Measurements from ENCODE around the gene RPE65.
"Not testable (repeated sequence)": the region's sequence is repeated elsewhere in the genome, so short reads cannot be mapped to it uniquely, and the experiment has no call there.

Gene RPE65

DNA sequence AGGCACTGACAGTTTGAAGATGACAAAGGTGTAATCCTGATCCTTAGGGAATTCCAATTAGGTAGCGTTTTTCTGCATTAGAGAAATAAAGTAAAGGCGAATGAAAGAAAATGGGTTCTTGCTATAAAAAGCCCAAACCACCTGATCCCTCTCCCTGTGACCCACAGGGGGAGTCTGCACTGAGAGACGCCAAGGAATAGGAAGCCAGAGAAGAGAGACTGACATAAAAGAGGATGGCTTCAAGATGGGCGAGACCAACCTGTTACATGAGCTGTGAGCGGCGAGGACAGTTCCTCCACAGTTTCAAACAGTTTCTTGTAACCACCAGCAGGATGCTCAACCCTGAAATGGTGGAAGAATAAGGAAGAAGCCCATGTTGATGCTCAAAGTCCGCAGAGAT lies 1.4 kb downstream of the RPE65 start:
- DNase-seq, result no peak

DNA sequence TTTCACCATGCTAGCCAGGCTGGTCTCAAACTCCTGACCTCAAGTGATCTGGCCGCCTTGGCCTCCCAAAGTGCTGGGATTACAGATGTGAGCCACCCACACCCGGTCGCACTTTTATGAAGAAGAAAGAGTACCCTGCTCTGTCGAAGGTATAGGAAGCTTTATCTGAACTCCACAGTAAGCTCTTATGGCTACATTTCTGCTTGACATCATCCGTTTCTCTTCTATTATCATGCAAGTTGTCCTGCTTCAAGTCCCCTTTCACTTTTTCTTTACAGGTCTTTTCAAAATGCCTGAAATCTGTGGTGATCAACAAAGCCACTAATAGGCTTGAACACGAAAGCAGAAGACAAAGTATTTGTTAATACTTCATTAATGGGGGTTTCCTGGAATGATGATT lies 4.0 kb downstream of the RPE65 start:
- DNase-seq, result no peak

DNA sequence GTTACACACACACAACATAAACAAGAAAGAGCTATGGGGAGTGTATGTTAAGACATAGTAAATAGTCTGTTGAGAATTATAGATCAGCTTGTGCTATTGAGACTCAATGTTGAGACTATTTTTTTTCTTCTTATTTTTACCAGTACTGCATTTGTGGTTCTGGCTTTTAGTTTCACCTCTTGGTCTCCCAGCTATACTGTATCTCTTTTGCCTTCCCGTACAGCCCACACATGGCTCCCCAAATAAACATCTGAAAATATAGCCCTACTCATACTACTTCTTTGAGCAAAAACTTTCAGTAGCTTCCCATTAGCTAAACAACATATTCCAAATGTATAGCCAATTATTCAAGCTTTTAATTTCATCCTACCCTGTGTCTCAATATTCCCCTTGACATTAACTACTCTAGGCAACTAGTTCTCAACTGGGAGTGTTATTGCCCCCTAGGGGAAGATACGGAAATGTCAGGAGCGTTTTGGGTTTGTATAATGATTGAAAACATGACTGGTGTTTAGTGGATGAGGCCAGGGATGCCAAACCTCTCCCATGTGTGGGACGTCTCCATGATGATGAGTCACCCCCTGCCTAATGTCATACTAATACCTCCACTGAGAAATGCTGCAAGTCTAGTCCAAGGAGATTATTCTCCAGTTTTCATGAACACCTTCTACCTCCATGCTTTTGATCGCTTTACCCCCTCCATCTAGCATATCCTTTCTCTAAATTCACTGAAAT lies 6.8 kb downstream of the RPE65 start:
- DNase-seq, result peak; percentile 66

DNA sequence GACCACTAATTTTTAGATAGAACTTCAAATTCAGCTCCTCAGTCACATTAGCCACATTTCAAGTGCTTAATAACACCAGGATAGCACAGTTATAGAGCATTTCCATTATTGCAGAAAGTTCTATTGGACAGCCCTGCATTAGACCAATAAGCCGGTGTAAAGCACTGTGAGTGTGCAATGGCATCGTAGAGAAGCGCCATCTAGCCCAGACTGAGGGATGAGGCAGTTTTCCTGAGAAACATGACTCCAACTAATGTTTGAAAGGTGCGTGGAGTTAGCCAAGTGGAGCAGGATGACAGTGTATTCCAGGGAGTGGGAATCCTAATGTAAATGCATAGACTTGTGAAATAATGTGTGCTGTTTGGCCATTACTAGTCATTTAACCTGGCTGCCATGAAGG lies 7.7 kb downstream of the RPE65 start:
- no peak for DNase-seq

DNA sequence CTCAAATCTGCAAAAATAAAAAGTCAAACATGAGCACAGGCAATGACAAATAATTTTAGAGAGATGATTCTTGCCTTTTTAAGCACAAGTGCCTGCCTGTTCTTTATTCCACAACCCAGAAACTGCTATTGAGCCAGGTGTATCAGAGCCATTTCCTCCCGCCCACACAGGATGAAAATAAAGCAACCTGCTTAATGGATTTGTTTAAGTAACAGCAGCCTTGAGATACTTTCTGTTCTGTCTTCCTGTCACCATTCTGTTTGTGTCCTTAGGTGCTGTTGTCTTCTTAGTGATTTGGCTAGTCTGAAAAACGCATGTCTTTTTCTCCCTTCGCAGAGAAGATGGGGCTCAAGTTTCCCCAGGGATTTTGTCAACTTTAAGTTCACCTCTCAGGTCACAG lies 11.4 kb downstream of the RPE65 start:
- DNase-seq, result no peak

DNA sequence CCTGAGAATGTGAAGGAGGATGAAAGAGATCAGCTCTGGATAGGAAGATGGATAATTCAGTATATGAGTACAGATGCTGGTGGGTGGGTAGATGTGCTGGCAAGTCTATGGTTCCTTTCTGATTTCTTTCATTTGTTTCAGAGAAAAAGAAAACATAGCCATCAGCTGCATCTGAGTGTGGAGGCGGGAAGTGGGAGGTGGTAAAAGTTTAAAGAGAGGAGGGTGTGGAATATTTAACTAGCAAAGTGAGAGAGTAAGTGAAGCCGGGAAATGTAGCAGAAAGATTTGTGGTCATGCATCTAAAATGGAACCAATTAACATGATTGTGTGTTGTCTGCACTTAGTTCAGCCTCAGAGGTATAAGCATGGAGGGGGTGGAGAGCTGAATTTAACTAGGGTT lies 16.4 kb downstream of the RPE65 start:
- no peak for DNase-seq

DNA sequence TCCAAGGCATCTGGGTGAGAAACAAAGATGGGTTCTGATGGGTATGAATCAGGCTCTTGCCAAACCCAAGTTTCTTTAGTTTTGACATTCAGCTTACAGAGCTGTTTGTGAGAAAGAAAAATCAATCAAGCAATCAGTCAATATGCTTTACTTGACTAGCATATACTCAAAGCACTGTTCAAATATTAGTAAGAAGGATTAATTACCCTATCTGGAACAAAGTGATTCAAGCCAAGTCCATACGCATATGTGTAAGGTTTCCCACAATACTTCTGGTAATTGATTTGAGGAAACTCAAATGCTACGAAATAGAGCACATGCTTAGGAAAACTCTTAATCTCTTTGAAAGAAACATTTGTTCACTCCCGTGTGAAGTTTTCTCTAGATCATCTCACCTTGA lies 18.7 kb downstream of the RPE65 start:
- DNase-seq, result no peak

DNA sequence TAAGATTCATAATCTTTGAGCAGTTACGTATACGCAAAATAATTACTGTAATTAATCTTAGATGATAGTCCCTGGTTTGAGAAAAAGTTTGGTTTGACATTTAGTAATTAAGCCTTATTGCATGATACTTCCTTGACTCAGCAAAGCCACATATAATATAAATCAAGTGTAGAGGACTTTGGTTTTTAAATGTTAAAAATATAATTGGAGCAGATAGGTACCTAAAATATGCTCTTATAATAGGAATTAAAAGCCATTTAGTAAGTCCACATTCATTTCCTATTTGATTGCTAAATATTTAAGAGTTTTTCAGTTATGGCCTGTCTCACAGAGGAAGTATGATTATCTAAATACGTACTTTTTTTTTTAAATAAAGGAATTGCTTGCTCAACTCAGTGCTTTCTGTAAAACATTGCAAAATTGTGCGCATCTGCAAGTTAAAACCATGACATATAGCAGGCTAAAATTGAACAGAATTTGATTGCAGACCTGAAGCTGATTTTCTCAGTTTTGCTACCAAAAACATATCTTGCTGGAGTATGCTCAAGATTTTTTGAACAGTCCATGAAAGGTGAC lies 20.4 kb downstream of the RPE65 start:
- no peak for DNase-seq

DNA sequence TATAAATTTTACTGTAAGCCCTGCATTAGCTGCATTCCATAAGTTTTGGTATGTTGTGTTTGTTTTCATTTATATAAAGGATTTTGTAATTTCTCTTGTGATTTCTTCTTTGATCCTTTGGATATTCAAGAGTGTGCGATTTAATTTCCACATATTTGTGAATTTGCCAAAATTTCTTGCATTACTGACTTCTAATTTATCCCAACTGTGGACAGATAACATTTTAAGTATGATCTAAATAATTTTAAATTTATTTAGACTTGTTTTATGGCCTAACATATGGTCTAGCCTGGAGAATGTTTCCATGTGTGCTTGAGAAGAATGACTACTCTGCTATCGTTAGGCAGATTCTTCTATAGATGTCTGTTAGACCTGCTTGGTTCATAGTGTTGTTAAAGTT lies 23.2 kb downstream of the RPE65 start:
- DNase-seq, result no peak

DNA sequence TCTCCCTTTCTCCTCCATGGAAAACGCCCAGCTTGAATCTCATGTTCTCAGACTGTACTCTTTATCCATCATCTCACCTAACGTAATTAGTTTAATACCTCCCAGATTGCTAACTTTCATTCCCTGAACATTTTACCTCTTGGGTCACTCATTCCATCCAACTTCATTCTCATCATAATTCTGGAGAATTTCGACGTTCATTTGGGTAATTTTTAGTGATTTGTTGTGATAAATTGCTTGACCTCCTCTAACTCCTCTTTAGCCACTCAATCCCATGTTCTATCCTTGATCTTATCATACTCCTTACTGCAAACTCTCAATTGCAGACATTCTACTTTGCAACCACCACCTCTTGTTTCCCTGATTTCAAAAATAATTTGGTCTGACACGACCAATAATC lies 28.4 kb downstream of the RPE65 start:
- no peak for DNase-seq

DNA sequence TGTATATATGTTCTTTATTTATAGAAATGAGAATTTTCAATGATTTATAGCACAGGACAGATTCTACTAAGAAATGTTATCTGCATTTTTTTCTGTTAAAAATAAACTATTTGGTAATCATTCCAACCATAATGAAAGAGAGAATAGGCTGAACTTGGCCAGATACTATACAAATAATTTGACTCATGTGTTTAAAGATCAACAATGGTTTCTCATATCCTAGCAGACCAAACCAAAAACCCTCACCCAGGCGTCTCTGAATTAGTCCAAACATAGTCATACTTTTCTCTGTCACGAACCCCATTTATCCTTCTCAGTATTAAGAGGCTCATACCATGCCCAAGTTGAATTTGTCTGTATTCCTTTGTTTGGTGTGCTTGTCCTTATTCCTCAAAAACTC lies 40.3 kb downstream of the RPE65 start:
- no peak for DNase-seq

DNA sequence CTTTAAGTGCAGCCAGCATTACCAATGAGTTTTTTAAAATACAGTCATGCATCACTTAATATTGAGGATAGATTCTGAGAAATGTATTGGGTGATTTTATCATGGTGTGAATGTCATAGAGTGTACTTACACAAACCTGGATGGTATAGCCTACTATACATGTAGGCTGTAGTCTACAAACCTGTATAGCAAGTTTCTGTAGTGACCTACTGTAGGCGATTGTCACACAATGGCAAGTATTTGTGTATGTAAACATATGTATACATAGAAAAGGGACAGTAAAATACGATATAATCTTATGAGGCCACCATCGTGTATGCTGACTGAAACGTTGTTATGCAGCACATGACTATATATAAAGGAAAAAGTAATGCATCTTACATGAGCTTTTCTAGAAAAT lies 48.2 kb downstream of the RPE65 start:
- no peak for DNase-seq

DNA sequence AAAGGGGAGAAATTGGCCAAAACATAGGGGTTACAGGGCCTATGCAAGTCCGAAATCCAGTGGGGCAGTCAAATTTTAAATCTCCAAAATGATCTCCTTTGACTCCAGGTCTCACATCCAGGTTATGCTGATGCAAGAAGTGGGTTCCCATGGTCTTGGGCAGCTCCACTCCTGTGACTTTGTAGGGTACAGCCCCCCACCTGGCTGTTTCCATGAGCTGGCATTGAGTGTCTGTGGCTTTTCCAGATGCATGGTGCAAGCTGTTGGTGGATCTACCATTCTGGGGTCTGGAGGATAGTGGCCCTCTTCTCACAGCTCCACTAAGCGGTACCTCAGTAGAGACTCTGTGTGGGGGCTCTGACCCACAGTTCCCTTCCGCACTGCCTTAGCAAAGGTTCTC lies 54.2 kb downstream of the RPE65 start:
- DNase-seq, result not testable (repeated sequence)

DNA sequence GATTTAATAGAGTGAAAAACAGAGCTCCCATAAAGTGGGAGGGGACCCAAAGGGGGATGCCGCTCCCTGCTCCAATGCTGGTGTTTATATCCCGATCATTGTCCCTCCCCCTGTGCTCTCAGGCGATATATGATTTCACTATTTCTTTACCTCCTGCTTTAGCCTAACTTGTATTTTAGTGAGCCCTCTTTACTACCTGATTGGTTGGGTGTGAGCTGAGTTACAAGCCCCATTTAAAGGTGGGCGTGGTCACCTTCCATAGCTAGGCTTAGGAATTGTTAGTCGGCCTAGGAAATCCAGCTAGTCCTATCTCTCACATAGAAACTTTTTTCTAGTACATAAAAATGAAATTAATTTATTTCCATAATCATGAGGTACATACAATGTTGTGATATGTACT lies 57.3 kb downstream of the RPE65 start:
- DNase-seq, result not testable (repeated sequence)

DNA sequence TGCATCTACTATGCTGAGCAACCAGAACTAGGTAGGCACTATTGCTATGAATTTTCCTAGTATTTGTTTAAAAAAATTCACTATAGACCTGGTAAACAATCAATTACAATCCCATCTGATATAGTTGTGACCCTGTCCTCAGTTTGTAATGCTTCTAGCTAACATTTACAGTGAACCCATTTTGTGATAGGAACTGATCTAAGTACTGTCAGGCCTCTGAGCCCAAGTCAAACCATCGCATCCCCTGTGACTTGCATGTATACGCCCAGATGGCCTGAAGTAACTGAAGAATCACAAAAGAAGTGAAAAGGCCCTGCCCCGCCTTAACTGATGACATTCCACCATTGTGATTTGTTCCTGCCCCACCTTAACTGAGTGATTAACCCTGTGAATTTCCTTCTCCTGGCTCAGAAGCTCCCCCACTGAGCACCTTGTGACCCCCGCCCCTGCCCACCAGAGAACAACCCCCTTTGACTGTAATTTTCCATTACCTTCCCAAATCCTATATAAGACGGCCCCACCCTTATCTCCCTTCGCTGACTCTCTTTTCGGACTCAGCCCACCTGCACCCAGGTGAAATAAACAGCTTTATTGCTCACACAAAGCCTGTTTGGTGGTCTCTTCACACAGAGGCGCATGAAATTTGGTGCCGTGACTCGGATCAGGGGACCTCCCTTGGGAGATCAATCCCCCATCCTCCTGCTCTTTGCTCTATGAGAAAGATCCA lies 63.8 kb downstream of the RPE65 start:
- not testable (repeated sequence) for DNase-seq

DNA sequence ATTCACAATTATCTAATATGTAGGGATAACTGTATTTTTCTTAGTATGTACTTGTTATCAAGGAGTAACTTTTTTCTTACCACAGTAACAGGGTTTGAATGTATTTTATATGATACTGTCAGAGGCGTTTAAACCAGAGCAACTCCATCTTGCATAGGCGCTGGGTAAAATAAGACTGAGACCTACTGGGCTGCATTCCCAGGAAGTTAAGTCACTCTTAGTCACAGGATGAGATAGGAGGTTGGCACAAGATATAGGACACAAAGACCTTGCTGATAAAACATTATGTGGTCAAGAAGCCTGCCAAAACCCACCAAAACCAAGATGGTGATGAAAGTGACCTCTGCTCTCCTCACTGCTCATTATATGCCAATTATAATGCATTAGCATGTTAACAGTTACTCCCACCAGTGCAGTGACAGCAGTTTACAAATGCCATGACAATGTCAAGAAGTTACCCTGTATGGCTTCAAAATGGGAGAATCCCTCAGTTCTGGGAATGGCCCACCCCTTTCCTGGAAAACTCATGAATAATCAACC lies 64.8 kb downstream of the RPE65 start:
- peak; percentile 91 for DNase-seq

DNA sequence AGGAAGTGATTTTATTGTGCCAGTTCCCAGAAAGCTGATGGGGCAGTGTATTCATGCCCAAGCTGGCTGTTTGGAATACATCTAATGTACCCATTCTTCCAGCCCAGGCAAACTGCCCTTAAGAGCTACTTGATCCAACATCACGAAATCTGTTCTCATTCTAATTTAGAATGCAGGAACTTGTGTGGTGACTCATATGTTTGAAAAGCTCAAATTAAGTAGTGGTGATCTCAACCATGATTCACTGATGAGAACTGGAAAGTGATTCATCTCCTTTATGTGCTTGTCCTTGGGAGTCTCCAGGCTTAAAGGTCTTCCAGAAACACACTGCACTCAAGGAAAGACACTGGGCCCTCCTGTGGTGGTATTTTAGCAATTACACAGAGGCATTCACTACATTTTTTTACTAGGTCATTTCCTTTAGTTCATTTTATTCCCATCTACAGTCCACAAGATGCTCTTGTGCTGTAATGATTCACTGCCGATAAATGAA lies 65.4 kb downstream of the RPE65 start:
- peak; percentile 99 for DNase-seq

DNA sequence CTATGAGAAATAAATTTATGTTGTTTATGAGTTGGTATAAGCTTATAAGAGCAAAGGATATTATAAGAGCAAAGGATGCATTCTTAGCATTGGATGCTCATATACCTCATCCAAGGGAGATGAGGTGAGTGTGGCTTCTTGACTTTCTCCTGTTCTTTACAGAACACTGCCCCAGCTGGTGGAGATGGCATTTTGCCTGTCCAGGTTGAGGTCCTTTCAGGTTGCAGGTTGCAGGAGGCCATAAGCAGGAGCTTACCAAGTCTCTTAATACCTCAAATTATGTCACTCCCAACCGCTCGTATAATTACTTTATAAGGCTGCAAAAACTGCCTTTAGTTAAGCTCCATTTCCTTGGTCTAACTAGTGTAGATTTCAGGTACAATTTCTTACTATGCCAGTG lies 66.7 kb downstream of the RPE65 start:
- DNase-seq, result no peak

DNA sequence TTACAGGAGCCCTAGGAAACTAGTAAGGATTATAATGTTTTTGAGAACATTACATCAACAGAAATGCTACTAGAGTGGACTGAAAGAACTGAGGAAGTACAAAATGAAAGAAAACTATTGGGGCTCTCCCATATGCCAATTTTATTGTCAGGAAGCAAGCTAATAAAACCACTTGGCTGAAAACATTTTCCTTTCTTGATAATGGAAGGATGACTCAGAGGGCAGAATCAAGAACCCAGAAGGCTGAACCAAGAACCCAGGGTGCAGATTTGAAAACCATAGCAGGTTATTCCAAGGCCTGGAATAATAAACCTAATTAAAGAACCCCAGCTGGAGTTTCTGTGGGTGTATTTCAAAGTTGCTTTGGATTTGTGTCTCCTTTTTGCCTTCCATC lies 70.7 kb downstream of the RPE65 start:
- DNase-seq, result peak; percentile 39
